Endothelial cell of umbilical vein (primary cell): Measurements from ENCODE around the gene PRMT7. TPM values are rescaled to one million over a fixed set of nuclear protein-coding genes. Genes with fewer than 3 reads are reported as not detected.

ENCODE experiments used
- BruUV-seq: library from RNA; stranded (reverse); fragments of 400-500 nt; replicated peaks from 2 replicates; lab custom pipeline; 2021; lab: Mats Ljungman, UMichigan
- CTCF ChIA-PET: fragments of 300-600, 350-600 bp; sonication (Branson Sonifier 250); formaldehyde crosslinking; loops from one replicate; lab custom pipeline; 2021; ENCODE audit warnings: antibody characterized with exemption, inconsistent platforms; lab: Charles Lee
- POLR2A ChIA-PET: fragments of 300-600, 350-600 bp; sonication (Branson Sonifier 250); formaldehyde crosslinking; loops from one replicate; lab custom pipeline; 2021; ENCODE audit warnings: antibody characterized with exemption, inconsistent platforms; lab: Charles Lee
- DNase-seq: peaks from one replicate; pipeline ENCODE4 v3.0.0-alpha.2; 2011; ENCODE audit warnings: low read depth, low spot score
- FAIRE-seq: peaks from 2 replicates; lab custom pipeline; 2011; peaks lifted over from hg19 to GRCh38; lab: Jason Lieb, UNC
- H2AFZ ChIP-seq: 2 replicates; pipeline ENCODE4 v1.6.0; 2012; ENCODE audit warnings: low read depth, low read length, control low read depth, inconsistent platforms
- H3K27ac ChIP-seq: 2 replicates; pipeline ENCODE4 v1.5.1; 2011; ENCODE audit warnings: low read depth, mild to moderate bottlenecking, control low read depth, low read length, moderate library complexity; ENCODE audit not compliant: insufficient read depth
- H3K27me3 ChIP-seq, 2 experiments: 2 replicates each; pipeline versions ENCODE4 v1.6.0 to v1.6.1; 2011; ENCODE audit warnings: low read length in 2 of 2, mixed read lengths in 1 of 2; ENCODE audit not compliant: control insufficient read depth in 2 of 2, insufficient read depth in 2 of 2
- H3K36me3 ChIP-seq, 2 experiments: 2 replicates in 1 of 2; 3 replicates in 1 of 2; pipeline ENCODE4 v1.5.1; 2011; ENCODE audit warnings: low read length in 2 of 2, mild to moderate bottlenecking in 1 of 2, moderate library complexity in 1 of 2; ENCODE audit not compliant: control insufficient read depth in 2 of 2, insufficient read depth in 2 of 2; ENCODE audit errors: extremely low read depth in 1 of 2
- H3K4me1 ChIP-seq: 3 replicates; pipeline ENCODE4 v1.5.1; 2011; ENCODE audit warnings: mild to moderate bottlenecking, low read length; ENCODE audit not compliant: control insufficient read depth, insufficient read depth; ENCODE audit errors: extremely low read depth
- H3K4me2 ChIP-seq: 2 replicates; pipeline ENCODE4 v1.6.1; 2011; ENCODE audit warnings: low read length, control low read depth, mixed read lengths; ENCODE audit not compliant: insufficient read depth
- H3K4me3 ChIP-seq, 3 experiments: fragments of 200-600 bp in 1 of 3; sonication (generic), shearing (Covaris generic) in 1 of 3; replicated peaks in 1 of 3; 2 replicates each; pipeline ENCODE4 v1.5.1; 2011 to 2016; ENCODE audit warnings: control low read depth in 3 of 3, low read length in 3 of 3, mild to moderate bottlenecking in 2 of 3, inconsistent platforms in 1 of 3, low read depth in 1 of 3, moderate library complexity in 1 of 3; ENCODE audit not compliant: insufficient read depth in 1 of 3
- H3K79me2 ChIP-seq: 2 replicates; pipeline ENCODE4 v1.6.0; 2012; ENCODE audit warnings: low read length, inconsistent platforms; ENCODE audit not compliant: control insufficient read depth, insufficient read depth
- H3K9ac ChIP-seq: replicated peaks from 2 replicates; pipeline ENCODE3; 2011; ENCODE audit warnings: low read length, control low read depth; ENCODE audit not compliant: insufficient read depth; ENCODE audit errors: extremely low read depth
- H3K9me1 ChIP-seq: replicated peaks from 3 replicates; pipeline ENCODE4 v1.6.0; 2011; ENCODE audit warnings: mild to moderate bottlenecking, low read length; ENCODE audit not compliant: control insufficient read depth, insufficient read depth; ENCODE audit errors: extremely low read depth
- H3K9me3 ChIP-seq: replicated peaks from 2 replicates; pipeline ENCODE4 v1.5.1; 2012; ENCODE audit warnings: low read length, inconsistent platforms; ENCODE audit not compliant: control insufficient read depth, insufficient read depth
- H4K20me1 ChIP-seq: replicated peaks from 2 replicates; pipeline ENCODE3; 2011; ENCODE audit warnings: mild to moderate bottlenecking, low read length; ENCODE audit not compliant: control insufficient read depth, insufficient read depth; ENCODE audit errors: extremely low read depth
- FOS ChIP-seq: IDR thresholded peaks from 2 replicates; pipeline ENCODE4 v1.6.1; 2011; ENCODE audit warnings: mild to moderate bottlenecking, low read length, moderate library complexity, borderline replicate concordance; ENCODE audit not compliant: insufficient read depth
- GATA2 ChIP-seq: IDR thresholded peaks from 2 replicates; pipeline ENCODE4 v1.7.0; 2011; ENCODE audit warnings: low read depth, mild to moderate bottlenecking, moderate library complexity, mixed read lengths, low read length; ENCODE audit not compliant: insufficient read length, insufficient read depth
- JUN ChIP-seq: IDR thresholded peaks from 2 replicates; pipeline ENCODE4 v1.6.1; 2011; ENCODE audit warnings: borderline replicate concordance, low read depth; ENCODE audit not compliant: insufficient read length, insufficient read depth
- MYC ChIP-seq: IDR thresholded peaks from one replicate; pipeline ENCODE4 v1.6.1; 2011; ENCODE audit warnings: mild to moderate bottlenecking, low read depth, low read length
- POLR2A ChIP-seq: IDR thresholded peaks from 2 replicates; pipeline ENCODE4 v1.6.1; 2012; ENCODE audit warnings: low read depth, mild to moderate bottlenecking, control low read depth, low read length
- POLR2AphosphoS5 ChIP-seq: IDR thresholded peaks from 2 replicates; pipeline ENCODE4 v1.6.1; 2012; ENCODE audit warnings: low read depth, mild to moderate bottlenecking, control low read depth, low read length, moderate library complexity; ENCODE audit not compliant: insufficient read depth
- dilution Hi-C: fragments of 300-500 bp; cut with MboI; formaldehyde crosslinking; loops from one replicate; pipeline ENCODE4 v1.15.0; 2019; ENCODE audit warnings: low sequenced_read_pairs; ENCODE audit not compliant: extremely low pct_ligation_motif_present
- intact Hi-C: fragments of 100-400 bp; cut with micrococcal nuclease; formaldehyde crosslinking; loops from one replicate; pipeline ENCODE4 v1.10.0; 2022
- polyA plus RNA-seq, 4 experiments: library from polyadenylated mRNA; depleted of rRNA in 3 of 4; stranded (reverse) in 3 of 4; unstranded in 1 of 4; fragments of >200 nt; gene quantifications; 2 replicates each; pipeline versions ENCODE4 v1.2.1 to v1.2.3, GENCODE V29; 2011 to 2012; ENCODE audit warnings: missing spikeins in 1 of 4
- total RNA-seq: library from RNA; stranded (reverse); gene quantifications from 2 replicates; pipeline ENCODE4 v1.2.3, GENCODE V29; 2021
- TF ChIP-seq, protein P1 (sequence below): IDR thresholded peaks from 2 replicates; pipeline ENCODE4 v1.6.1; 2011; ENCODE audit not compliant: insufficient read depth, insufficient read length
- TF ChIP-seq, protein P2 (sequence below), 2 donors: IDR thresholded peaks; 1 replicate in 1 of 2; 2 replicates in 1 of 2; pipeline ENCODE4 v1.5.1; 2011; ENCODE audit warnings: low read length in 2 of 2, mild to moderate bottlenecking in 2 of 2, moderate library complexity in 2 of 2, control low read depth in 1 of 2, inconsistent platforms in 1 of 2, low read depth in 1 of 2; ENCODE audit not compliant: insufficient read depth in 1 of 2; ENCODE audit errors: extremely low read depth in 1 of 2

The PRMT7 gene
- total and polyA plus RNA-seq, 2 donors (not counting 3 experiments of a cell fraction or from before 2014, with no cell fraction given), result 43.4 to 57.9 TPM

- dilution Hi-C loops, result no loop called here
These were observed 63.5 kb downstream of the PRMT7 start for GRCh38 chr16:68374246-68374805.

More at GRCh38 chr16:68374246-68374805, 63.5 kb downstream of the PRMT7 start:
- no TSS peak for BruUV-seq
- no peak overlapping the region for H3K4me3 ChIP-seq
- no peak for FAIRE-seq
- H3K9ac ChIP-seq, result no peak overlapping the region
- intact Hi-C loops, result no loop called here
- no peaks in the 10 kb centered on the region for H3K9me1 ChIP-seq
- POLR2A ChIA-PET, result no interaction called here
- CTCF ChIA-PET, result interaction anchor here (1.5 to 1.8 kb wide), 2 partner anchors 8 to 12 kb away, joined by 3 to 5 read pairs; no protein-coding TSS in a partner anchor
- no peak overlapping the region for H2AFZ ChIP-seq
- H3K4me1 ChIP-seq, result no peaks in the 10 kb centered on the region
- DNase-seq, result no peak
- no peak overlapping the region for H3K27ac ChIP-seq
- no peaks in the 10 kb centered on the region for H3K36me3 ChIP-seq
- H4K20me1 ChIP-seq, result no peaks in the 10 kb centered on the region
- no peaks in the 10 kb centered on the region for H3K27me3 ChIP-seq
- no peaks in the 10 kb centered on the region for H3K79me2 ChIP-seq
- no peaks in the 10 kb centered on the region for H3K9me3 ChIP-seq
- TF ChIP-seq JUN, result no peak
- TF ChIP-seq, protein P1, sequence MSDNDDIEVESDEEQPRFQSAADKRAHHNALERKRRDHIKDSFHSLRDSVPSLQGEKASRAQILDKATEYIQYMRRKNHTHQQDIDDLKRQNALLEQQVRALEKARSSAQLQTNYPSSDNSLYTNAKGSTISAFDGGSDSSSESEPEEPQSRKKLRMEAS, result no peak
- TF ChIP-seq POLR2AphosphoS5, result no peak
- no peak for TF ChIP-seq FOS
- TF ChIP-seq, protein P2, sequence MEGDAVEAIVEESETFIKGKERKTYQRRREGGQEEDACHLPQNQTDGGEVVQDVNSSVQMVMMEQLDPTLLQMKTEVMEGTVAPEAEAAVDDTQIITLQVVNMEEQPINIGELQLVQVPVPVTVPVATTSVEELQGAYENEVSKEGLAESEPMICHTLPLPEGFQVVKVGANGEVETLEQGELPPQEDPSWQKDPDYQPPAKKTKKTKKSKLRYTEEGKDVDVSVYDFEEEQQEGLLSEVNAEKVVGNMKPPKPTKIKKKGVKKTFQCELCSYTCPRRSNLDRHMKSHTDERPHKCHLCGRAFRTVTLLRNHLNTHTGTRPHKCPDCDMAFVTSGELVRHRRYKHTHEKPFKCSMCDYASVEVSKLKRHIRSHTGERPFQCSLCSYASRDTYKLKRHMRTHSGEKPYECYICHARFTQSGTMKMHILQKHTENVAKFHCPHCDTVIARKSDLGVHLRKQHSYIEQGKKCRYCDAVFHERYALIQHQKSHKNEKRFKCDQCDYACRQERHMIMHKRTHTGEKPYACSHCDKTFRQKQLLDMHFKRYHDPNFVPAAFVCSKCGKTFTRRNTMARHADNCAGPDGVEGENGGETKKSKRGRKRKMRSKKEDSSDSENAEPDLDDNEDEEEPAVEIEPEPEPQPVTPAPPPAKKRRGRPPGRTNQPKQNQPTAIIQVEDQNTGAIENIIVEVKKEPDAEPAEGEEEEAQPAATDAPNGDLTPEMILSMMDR (IDR thresholded peaks at IDR 0.05; ENCODE audit: extremely low read depth in 1 of 2, insufficient read depth in 1 of 2, low read depth in 1 of 2, low read length in 2 of 2), result no peak
- TF ChIP-seq POLR2A, result no peak
- TF ChIP-seq GATA2, result no peak
- TF ChIP-seq MYC, result no peak
- no peak overlapping the region for H3K4me2 ChIP-seq
